Kasumi-1 (cell line): ENCODE results near the gene NAA40.
A peak's percentile ranks its signal among the peaks of the same experiment; 100 is the strongest.
"Not testable (repeated sequence)": the region's sequence is repeated elsewhere in the genome, so short reads cannot be mapped to it uniquely, and the experiment has no call there.

Experiments used
- DNase-seq, 2 experiments: peaks; one replicate each; lab custom pipeline; 2025; lab: John Stamatoyannopoulos, UW

Gene NAA40

GRCh38 chr11:63939397-63939891 is 642 bp downstream of the NAA40 start:
- peak; percentile 7 to 8 for DNase-seq

- peak; percentile 71 to 73 for DNase-seq
Observed at GRCh38 chr11:63940786-63941185, 2.0 kb downstream of the NAA40 start.

- no peak for DNase-seq
Observed at GRCh38 chr11:63941901-63942300, 3.1 kb downstream of the NAA40 start.

- DNase-seq = no peak
Observed at GRCh38 chr11:63942803-63943202, 4.0 kb downstream of the NAA40 start.

GRCh38 chr11:63944987-63945386 is 6.2 kb downstream of the NAA40 start:
- no peak for DNase-seq

- DNase-seq = peak; percentile 52 to 73
Observed at GRCh38 chr11:63945477-63946163, 6.8 kb downstream of the NAA40 start.

GRCh38 chr11:63951779-63952536 is 13.2 kb downstream of the NAA40 start:
- DNase-seq = peak; percentile 47 to 52

- no peak for DNase-seq
Observed at GRCh38 chr11:63952570-63952969, 13.8 kb downstream of the NAA40 start.

- DNase-seq = no peak
Observed at GRCh38 chr11:63958008-63958407, 19.2 kb downstream of the NAA40 start.

- no peak for DNase-seq
Observed at GRCh38 chr11:63961608-63962412, 23.0 kb downstream of the NAA40 start.

- DNase-seq = not testable (repeated sequence)
Observed at GRCh38 chr11:63963895-63964294, 25.1 kb downstream of the NAA40 start.

GRCh38 chr11:63966444-63966843 is 27.6 kb downstream of the NAA40 start:
- no peak for DNase-seq

GRCh38 chr11:63969461-63969860 is 30.7 kb downstream of the NAA40 start:
- no peak for DNase-seq

GRCh38 chr11:63970902-63971301 is 32.1 kb downstream of the NAA40 start:
- DNase-seq = peak in 1 of 2 experiments; percentile 4

GRCh38 chr11:63973912-63974258 is 35.1 kb downstream of the NAA40 start:
- not testable (repeated sequence) for DNase-seq

GRCh38 chr11:63974259-63975143 is 35.7 kb downstream of the NAA40 start, which contains the start of gene COX8A:
Gene COX8A (plus strand): TSS chr11:63974620. CDS start chr11:63974681, 61 bp downstream.
- DNase-seq = peak; percentile 99 to 100

GRCh38 chr11:63978551-63979239 is 39.9 kb downstream of the NAA40 start:
- no peak for DNase-seq

- no peak for DNase-seq
Observed at GRCh38 chr11:63979426-63979825, 40.6 kb downstream of the NAA40 start.

- peak; percentile 46 to 54 for DNase-seq
Observed at GRCh38 chr11:63985812-63986155, 47.0 kb downstream of the NAA40 start.

GRCh38 chr11:63986156-63986931 is 47.5 kb downstream of the NAA40 start, which contains the start of gene OTUB1:
Gene OTUB1 (plus strand): TSS chr11:63986438. CDS start chr11:63986457, 19 bp downstream.
- peak; percentile 76 to 88 for DNase-seq
